Left ventricle myocardium inferior (tissue), 1 donor: ENCODE measurements around the gene SPTSSB. TPM values are rescaled to one million over a fixed set of nuclear protein-coding genes. Genes with fewer than 3 reads are reported as not detected.
A peak's percentile ranks its signal among the peaks of the same experiment; 100 is the strongest.

Experiments
- DNase-seq: peaks from one replicate; pipeline ENCODE4 v3.0.0-alpha.2; 2020
- H3K27ac ChIP-seq: fragments of 200-600 bp; replicated peaks from 2 replicates; pipeline ENCODE4 v1.8.0; 2021
- H3K27me3 ChIP-seq: fragments of 200-600 bp; 2 replicates; pipeline ENCODE4 v1.8.0; 2021; ENCODE audit warnings: low read depth
- H3K36me3 ChIP-seq: fragments of 200-600 bp; 2 replicates; pipeline ENCODE4 v1.8.0; 2021
- H3K4me1 ChIP-seq: fragments of 200-600 bp; 2 replicates; pipeline ENCODE4 v1.8.0; 2021
- H3K4me3 ChIP-seq: fragments of 200-600 bp; 2 replicates; pipeline ENCODE4 v1.8.0; 2021; ENCODE audit warnings: mild to moderate bottlenecking, moderate library complexity
- H3K9me3 ChIP-seq: fragments of 200-600 bp; replicated peaks from 2 replicates; pipeline ENCODE4 v1.8.0; 2021
- intact Hi-C: fragments of 100-400 bp; cut with micrococcal nuclease; formaldehyde crosslinking; loops from one replicate; pipeline ENCODE4 v1.11.0; 2022
- total RNA-seq: library from RNA; stranded (reverse); fragmentation: NEBNext Ultra II Directional; extraction: Animal tissue kit (Norgen Biotek cat#: 25700); gene quantifications from one replicate; pipeline ENCODE4 v1.2.1, GENCODE V29; 2021
- TF ChIP-seq, protein P1 (sequence below): fragments of 200-600 bp; IDR thresholded peaks from 2 replicates; pipeline ENCODE4 v1.8.0; 2021; ENCODE audit warnings: antibody characterized with exemption, mild to moderate bottlenecking, borderline replicate concordance
- donor health status: DM: no; HTN: yes; CAD: no; lungs with severe emphysema.

Gene SPTSSB
- total RNA-seq, 1 donor from 2014 or later = 0.25 TPM

DNA sequence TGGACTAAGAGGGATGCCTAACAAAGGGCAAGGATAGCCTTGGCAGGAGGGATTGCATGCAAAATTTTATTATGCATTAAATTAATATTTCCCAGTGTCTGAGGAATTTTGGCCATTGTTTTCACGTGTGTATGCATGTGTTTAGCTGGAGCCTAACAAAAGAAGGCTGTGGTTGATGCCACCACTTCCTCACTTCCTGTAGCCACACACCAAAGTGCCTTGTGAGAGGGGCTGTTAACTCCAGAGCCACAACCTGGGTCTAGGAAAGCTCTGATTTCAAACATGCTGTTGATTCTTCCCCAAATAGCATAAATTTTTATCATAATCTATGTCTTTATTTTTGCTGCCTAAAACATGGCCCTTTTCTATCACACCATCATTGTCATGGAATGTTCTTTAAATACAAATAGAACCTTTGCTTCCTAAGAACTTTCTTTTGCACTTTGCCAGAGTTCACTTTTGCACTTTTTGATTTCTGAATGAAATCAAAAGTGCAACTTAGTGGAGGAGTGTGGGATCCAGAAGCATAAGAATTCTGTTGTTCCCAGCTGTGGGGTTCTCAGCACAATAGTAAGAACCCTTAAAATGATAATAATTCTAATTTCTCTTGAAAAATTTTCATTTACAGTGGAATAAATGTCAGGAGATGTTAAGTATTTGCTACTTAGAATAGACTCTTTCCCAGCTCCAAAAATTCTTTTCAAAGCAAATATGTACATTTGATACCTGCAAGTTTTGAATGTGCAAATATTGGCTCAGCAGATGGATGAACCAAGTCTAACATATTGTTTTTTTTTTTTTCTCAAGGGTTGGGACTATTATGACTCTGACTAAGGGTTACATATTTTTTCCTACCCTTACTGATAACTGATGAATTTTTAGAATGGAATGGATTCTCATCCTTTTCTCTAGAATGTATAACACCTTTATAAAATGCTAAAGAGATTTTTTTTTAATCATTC, 35.6 kb upstream of the SPTSSB start:
- TF ChIP-seq, protein P1, sequence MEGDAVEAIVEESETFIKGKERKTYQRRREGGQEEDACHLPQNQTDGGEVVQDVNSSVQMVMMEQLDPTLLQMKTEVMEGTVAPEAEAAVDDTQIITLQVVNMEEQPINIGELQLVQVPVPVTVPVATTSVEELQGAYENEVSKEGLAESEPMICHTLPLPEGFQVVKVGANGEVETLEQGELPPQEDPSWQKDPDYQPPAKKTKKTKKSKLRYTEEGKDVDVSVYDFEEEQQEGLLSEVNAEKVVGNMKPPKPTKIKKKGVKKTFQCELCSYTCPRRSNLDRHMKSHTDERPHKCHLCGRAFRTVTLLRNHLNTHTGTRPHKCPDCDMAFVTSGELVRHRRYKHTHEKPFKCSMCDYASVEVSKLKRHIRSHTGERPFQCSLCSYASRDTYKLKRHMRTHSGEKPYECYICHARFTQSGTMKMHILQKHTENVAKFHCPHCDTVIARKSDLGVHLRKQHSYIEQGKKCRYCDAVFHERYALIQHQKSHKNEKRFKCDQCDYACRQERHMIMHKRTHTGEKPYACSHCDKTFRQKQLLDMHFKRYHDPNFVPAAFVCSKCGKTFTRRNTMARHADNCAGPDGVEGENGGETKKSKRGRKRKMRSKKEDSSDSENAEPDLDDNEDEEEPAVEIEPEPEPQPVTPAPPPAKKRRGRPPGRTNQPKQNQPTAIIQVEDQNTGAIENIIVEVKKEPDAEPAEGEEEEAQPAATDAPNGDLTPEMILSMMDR = no peak
- no peak overlapping the region for H3K4me3 ChIP-seq
- no peak for DNase-seq
- intact Hi-C loops = no loop called here
- no peaks in the 10 kb centered on the region for H3K4me1 ChIP-seq
- H3K36me3 ChIP-seq = no peaks in the 10 kb centered on the region
- peaks cover 4% of the 10 kb centered on the region for H3K9me3 ChIP-seq
- H3K27ac ChIP-seq = no peak overlapping the region
- H3K27me3 ChIP-seq = no peaks in the 10 kb centered on the region

DNA sequence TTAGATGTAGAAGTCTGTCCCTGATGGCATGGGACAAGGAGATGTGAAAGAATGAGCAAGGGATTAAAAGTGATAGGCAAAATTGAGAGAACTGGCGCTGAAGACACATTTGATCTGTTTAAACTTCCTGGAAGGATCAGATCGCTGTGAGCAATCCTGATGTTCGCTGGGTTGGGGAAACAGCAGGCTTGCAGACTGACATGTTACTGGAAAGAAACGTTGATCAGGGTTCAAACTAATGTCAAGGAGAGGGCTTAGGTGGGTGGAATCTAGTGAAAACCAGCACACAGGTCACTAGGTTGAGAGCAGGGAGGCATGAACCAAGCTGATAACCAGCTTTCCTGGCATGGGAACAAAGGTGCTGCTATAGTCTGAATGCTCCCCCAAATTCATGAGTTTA, 34.5 kb upstream of the SPTSSB start:
- no peak overlapping the region for H3K27ac ChIP-seq
- intact Hi-C loops = no loop called here
- H3K9me3 ChIP-seq = peaks cover 4% of the 10 kb centered on the region
- TF ChIP-seq, protein P1 = no peak
- H3K4me1 ChIP-seq = no peaks in the 10 kb centered on the region
- H3K27me3 ChIP-seq = no peaks in the 10 kb centered on the region
- no peaks in the 10 kb centered on the region for H3K36me3 ChIP-seq
- H3K4me3 ChIP-seq = no peak overlapping the region
- DNase-seq = no peak

DNA sequence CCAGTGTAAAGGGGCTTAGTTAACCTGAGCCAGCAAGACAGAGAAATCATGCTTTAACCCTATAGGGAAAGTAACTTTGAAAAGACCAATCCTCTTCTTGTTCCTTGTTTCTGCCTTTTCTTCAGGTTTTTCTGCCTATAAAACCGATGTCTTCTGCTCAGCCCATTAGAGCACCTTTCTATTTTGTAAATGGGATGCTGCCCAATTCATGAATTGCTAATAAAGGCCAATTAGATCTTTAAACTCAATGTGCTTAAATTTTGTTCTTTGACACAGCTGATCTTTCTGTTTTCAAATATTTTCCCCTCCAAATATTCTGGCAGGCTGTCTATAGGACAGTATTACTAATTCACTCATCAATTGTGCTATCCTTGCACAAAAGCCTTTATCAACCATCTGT, 33.8 kb upstream of the SPTSSB start:
- TF ChIP-seq, protein P1 = no peak
- no peaks in the 10 kb centered on the region for H3K27me3 ChIP-seq
- no peak for DNase-seq
- H3K36me3 ChIP-seq = no peaks in the 10 kb centered on the region
- H3K27ac ChIP-seq = no peak overlapping the region
- peaks cover 4% of the 10 kb centered on the region for H3K9me3 ChIP-seq
- H3K4me1 ChIP-seq = no peaks in the 10 kb centered on the region
- H3K4me3 ChIP-seq = no peak overlapping the region
- intact Hi-C loops = no loop called here

DNA sequence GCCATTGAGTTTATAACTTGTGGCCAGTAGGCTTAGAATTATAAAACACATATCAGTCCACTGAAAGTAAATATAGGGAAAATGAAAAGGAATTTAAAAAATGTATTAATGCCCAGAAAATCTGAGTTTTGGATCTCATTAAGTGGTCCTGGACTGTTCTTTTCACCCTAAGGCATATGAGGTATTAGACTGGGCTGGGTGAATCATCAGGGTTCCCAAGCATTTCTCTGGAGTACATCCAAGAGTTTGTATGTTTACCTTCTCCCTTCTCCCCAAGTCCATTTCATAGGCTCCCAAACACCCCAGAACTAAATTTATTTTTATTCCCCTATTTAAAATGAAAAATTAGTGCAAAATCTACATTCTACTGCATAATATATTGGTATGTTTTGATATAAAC, 31.9 kb upstream of the SPTSSB start:
- no peak for DNase-seq
- H3K4me1 ChIP-seq = no peaks in the 10 kb centered on the region
- no peaks in the 10 kb centered on the region for H3K27me3 ChIP-seq
- intact Hi-C loops = no loop called here
- TF ChIP-seq, protein P1 = no peak
- H3K4me3 ChIP-seq = no peak overlapping the region
- no peaks in the 10 kb centered on the region for H3K36me3 ChIP-seq
- no peak overlapping the region for H3K27ac ChIP-seq
- H3K9me3 ChIP-seq = peaks cover 12% of the 10 kb centered on the region

DNA sequence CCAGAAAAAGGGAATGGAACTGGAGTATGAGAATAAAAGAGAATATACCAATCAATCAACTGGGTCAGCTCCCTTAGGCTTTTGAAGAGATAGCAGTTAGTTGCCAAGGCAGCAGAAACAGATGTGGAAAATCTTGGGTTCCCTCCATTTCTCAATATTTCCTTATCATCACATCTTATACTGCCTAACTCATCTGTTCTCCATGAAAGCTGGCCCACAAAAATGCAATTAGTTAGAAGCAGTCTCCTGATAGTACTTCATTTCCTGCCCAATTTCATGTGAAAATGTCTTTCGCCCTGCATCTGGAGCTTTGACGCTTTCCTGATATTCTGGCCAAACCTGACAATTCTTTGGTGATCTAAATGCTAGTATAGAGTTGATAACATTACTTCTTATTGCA, 30.1 kb upstream of the SPTSSB start:
- TF ChIP-seq, protein P1 = no peak
- Histone ChIP-seq H3K9me3 (peaks cover 12% of the 10 kb centered on the region), H3K27ac (peak overlapping the region; percentile 25), H3K36me3 (no peaks in the 10 kb centered on the region), H3K4me1 (no peaks in the 10 kb centered on the region), H3K4me3 (no peak overlapping the region), H3K27me3 (no peaks in the 10 kb centered on the region)
- DNase-seq = no peak
- intact Hi-C loops = no loop called here
